ENCODE measurements around the gene MEPCE.
A peak's percentile ranks its signal among the peaks of the same experiment; 100 is the strongest.

The MEPCE gene

DNA sequence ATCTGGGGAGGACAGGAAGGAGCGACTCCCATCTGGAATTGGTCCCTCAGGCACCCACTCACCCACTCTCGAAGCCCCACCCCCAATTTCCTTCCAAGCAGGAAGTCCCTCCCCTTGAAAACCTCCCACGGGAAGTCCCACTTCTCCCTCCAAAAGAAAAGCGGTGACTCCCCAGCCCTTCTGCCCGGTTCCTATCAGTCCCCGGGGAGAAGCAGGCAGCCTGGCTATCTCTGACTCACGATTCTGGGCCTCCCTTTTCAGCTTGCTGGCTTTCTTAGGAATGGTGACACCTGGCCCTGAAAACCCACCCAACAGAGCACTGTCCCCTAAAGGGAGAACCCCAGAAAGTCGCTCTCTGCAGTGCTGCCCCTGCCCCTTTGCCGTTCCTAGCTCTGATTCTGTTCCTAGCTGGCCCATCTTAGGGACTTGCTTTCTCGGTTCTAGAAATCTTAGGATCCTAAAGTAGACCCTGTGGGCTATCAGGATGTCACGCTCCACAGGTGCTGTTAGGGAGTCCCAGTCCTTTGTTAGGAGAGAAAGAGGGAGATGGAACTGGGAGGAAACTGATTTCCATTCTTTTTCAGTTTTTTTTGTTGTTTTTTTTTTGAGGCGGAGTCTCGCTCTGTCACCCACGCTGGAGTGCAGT is 43.3 kb downstream of the MEPCE start:
- H4K20me1 ChIP-seq (ENCODE audit: low read depth, low read length) = no peaks in the 10 kb centered on the region
- TF ChIP-seq, protein P1, sequence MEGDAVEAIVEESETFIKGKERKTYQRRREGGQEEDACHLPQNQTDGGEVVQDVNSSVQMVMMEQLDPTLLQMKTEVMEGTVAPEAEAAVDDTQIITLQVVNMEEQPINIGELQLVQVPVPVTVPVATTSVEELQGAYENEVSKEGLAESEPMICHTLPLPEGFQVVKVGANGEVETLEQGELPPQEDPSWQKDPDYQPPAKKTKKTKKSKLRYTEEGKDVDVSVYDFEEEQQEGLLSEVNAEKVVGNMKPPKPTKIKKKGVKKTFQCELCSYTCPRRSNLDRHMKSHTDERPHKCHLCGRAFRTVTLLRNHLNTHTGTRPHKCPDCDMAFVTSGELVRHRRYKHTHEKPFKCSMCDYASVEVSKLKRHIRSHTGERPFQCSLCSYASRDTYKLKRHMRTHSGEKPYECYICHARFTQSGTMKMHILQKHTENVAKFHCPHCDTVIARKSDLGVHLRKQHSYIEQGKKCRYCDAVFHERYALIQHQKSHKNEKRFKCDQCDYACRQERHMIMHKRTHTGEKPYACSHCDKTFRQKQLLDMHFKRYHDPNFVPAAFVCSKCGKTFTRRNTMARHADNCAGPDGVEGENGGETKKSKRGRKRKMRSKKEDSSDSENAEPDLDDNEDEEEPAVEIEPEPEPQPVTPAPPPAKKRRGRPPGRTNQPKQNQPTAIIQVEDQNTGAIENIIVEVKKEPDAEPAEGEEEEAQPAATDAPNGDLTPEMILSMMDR (IDR thresholded peaks at IDR 0.05; ENCODE audit: insufficient read depth, low read length, poor library complexity, severe bottlenecking) = no peak
- TF ChIP-seq EZH2phosphoT487 (conservative IDR thresholded peaks at IDR 0.05; ENCODE audit: low read length) = no peak
- H3K4me2 ChIP-seq (ENCODE audit: low read depth, low read length, poor library complexity, severe bottlenecking) = no peak overlapping the region
- no peaks in the 10 kb centered on the region for H3F3A ChIP-seq (ENCODE audit: insufficient read depth)
- H3K9ac ChIP-seq (ENCODE audit: low read length) = no peak overlapping the region
- H3K9me3 ChIP-seq (ENCODE audit: insufficient read depth, low read length) = no peaks in the 10 kb centered on the region
- H2AFZ ChIP-seq (ENCODE audit: low read depth, low read length, severe bottlenecking) = no peak overlapping the region
- H3K36me3 ChIP-seq (ENCODE audit: low read length) = no peaks in the 10 kb centered on the region
- no peak overlapping the region for H3K27ac ChIP-seq (ENCODE audit: low read depth, low read length)
- no peak overlapping the region for H3K4me3 ChIP-seq (ENCODE audit: insufficient read depth, low read length, poor library complexity, severe bottlenecking)
- H3K9me2 ChIP-seq (replicated peaks; ENCODE audit: insufficient read depth, low read length) = no peaks in the 10 kb centered on the region
- H3K27me3 ChIP-seq (ENCODE audit: low read length) = no peaks in the 10 kb centered on the region
- H3K79me2 ChIP-seq (ENCODE audit: insufficient read depth, low read length) = peaks cover 12% of the 10 kb centered on the region; the same call in 1 of the 2 replicates

DNA sequence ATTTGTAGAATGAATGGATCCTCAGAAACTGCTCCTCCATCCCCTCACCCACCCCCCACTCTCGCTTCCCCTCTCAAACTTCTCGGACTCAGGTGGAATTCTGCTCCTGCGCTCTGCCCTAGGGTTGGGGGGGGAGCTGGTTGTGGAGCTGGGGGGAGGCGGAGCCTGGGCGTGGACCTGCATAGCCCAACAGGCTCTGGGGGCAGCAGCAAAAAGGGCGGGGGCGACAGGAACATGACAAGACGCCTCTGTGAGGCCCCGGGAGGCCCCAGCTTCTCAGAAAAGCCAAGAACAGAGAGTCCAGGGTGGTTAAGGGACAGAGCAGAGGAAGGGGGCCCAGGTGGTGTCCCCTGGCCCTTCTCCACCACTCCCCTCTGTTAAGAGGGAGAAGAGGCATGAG is 45.9 kb downstream of the MEPCE start:
- Histone ChIP-seq H3K9me3 (ENCODE audit: insufficient read depth, low read length) (no peaks in the 10 kb centered on the region), H3K36me3 (ENCODE audit: low read length) (no peaks in the 10 kb centered on the region), H2AFZ (ENCODE audit: low read depth, low read length, severe bottlenecking) (no peak overlapping the region), H3K9me2 (replicated peaks; ENCODE audit: insufficient read depth, low read length) (no peaks in the 10 kb centered on the region), H3K79me2 (ENCODE audit: insufficient read depth, low read length) (peaks cover 19% of the 10 kb centered on the region; the same call in 1 of the 2 replicates), H4K20me1 (ENCODE audit: low read depth, low read length) (no peaks in the 10 kb centered on the region), H3K4me3 (ENCODE audit: insufficient read depth, low read length, poor library complexity, severe bottlenecking) (no peak overlapping the region), H3K27ac (ENCODE audit: low read depth, low read length) (no peak overlapping the region), H3K27me3 (ENCODE audit: low read length) (no peaks in the 10 kb centered on the region), H3F3A (ENCODE audit: insufficient read depth) (0 out of 2 replicates have a peak, but pooled peaks cover 5% of the 10 kb centered on the region), H3K9ac (ENCODE audit: low read length) (no peak overlapping the region), H3K4me2 (ENCODE audit: low read depth, low read length, poor library complexity, severe bottlenecking) (peak overlapping the region; percentile 6)
- TF ChIP-seq, protein P1 (IDR thresholded peaks at IDR 0.05; ENCODE audit: insufficient read depth, low read length, poor library complexity, severe bottlenecking) = no peak
- TF ChIP-seq EZH2phosphoT487 (conservative IDR thresholded peaks at IDR 0.05; ENCODE audit: low read length) = no peak

DNA sequence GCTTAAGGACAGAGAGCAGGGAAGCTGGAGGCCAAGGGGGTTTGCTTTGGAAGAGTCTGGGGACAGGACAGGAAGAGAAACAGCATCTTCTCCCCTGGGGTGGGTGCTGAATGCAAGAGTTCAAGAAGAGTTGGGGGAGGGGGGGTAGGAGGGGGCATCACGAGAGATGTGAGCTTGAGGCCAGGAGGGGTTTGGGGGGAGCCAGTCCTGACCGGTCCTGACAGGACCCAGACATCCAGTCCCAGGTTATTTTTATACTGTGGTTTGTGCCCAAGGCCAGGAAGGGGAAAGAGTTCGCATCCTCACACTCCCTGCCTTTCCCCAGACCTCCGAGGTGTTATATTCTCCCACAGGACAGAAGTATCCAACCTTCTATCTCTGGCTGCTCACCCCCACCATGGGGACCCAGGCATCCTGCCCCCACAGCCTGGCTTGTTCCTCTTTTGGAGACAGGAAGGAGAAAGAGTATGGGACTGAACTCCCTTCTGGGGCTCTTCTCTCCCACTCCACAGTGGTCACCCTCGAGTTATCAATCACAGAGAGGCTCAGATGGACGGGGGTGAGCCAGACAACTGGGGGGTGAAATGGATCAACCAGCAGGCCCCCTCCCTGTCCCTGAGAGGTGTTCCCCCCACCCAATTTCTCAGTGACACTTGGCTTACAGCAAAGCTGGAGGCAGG is 46.6 kb downstream of the MEPCE start:
- Histone ChIP-seq H3K4me3 (ENCODE audit: insufficient read depth, low read length, poor library complexity, severe bottlenecking) (no peak overlapping the region), H3K9me3 (ENCODE audit: insufficient read depth, low read length) (no peaks in the 10 kb centered on the region), H3K9ac (ENCODE audit: low read length) (peak overlapping the region; percentile 88; the same call in 1 of the 2 replicates), H3K4me2 (ENCODE audit: low read depth, low read length, poor library complexity, severe bottlenecking) (peak overlapping the region; percentile 94), H2AFZ (ENCODE audit: low read depth, low read length, severe bottlenecking) (no peak overlapping the region), H3K9me2 (replicated peaks; ENCODE audit: insufficient read depth, low read length) (no peaks in the 10 kb centered on the region), H3K36me3 (ENCODE audit: low read length) (no peaks in the 10 kb centered on the region), H3F3A (ENCODE audit: insufficient read depth) (peaks cover 5% of the 10 kb centered on the region; the same call in 1 of the 2 replicates), H3K27me3 (ENCODE audit: low read length) (no peaks in the 10 kb centered on the region), H3K79me2 (ENCODE audit: insufficient read depth, low read length) (peaks cover 19% of the 10 kb centered on the region; the same call in 1 of the 2 replicates), H3K27ac (ENCODE audit: low read depth, low read length) (no peak overlapping the region), H4K20me1 (ENCODE audit: low read depth, low read length) (no peaks in the 10 kb centered on the region)
- TF ChIP-seq, protein P1 (IDR thresholded peaks at IDR 0.05; ENCODE audit: insufficient read depth, low read length, poor library complexity, severe bottlenecking) = no peak
- no peak for TF ChIP-seq EZH2phosphoT487 (conservative IDR thresholded peaks at IDR 0.05; ENCODE audit: low read length)

All from SU-DHL-6 (cell line).